Prostate gland (tissue), 2 donors: ENCODE measurements around the gene RER1. TPM values are rescaled to one million over a fixed set of nuclear protein-coding genes. Genes with fewer than 3 reads are reported as not detected.

Experiments
- DNase-seq: peaks from one replicate; pipeline ENCODE4 v3.0.0-alpha.2; 2019; ENCODE audit warnings: low spot score
- H3K27ac ChIP-seq, 2 donors: fragments of 200-600 bp; sonication (generic); 2 replicates each; pipeline ENCODE4 v1.5.1; 2017 to 2019
- H3K27me3 ChIP-seq: fragments of 200-600 bp; sonication (generic); replicated peaks from 2 replicates; pipeline ENCODE4 v1.5.1; 2019; ENCODE audit not compliant: insufficient read depth
- H3K36me3 ChIP-seq, 2 donors: fragments of 200-600 bp; sonication (generic); 1 replicate in 1 of 2; 2 replicates in 1 of 2; pipeline versions ENCODE4 v1.5.1 to v1.8.1; 2017 to 2019
- H3K4me1 ChIP-seq: fragments of 200-600 bp; sonication (generic); replicated peaks from 2 replicates; pipeline ENCODE4 v1.5.1; 2019
- H3K4me3 ChIP-seq, 2 donors: fragments of 200-600 bp; sonication (generic); 2 replicates each; pipeline ENCODE4 v1.5.1; 2017 to 2019
- H3K9me3 ChIP-seq: fragments of 200-600 bp; sonication (generic); 2 replicates; pipeline ENCODE4 v1.5.1; 2017
- CTCF ChIP-seq, 4 experiments: fragments of 200-600 bp in 2 of 4; fragments of 450-650 bp in 2 of 4; sonication (generic) in 2 of 4; IDR thresholded peaks; 1 replicate in 3 of 4; 2 replicates in 1 of 4; pipeline ENCODE4 v1.5.1; 2016 to 2019; ENCODE audit warnings: antibody characterized with exemption in 4 of 4, mild to moderate bottlenecking in 2 of 4, moderate library complexity in 2 of 4
- POLR2A ChIP-seq: fragments of 450-650 bp; IDR thresholded peaks from one replicate; pipeline ENCODE4 v1.6.1; 2016; ENCODE audit warnings: antibody characterized with exemption, mild to moderate bottlenecking
- POLR2AphosphoS5 ChIP-seq: sonication (generic); formaldehyde crosslinking; IDR thresholded peaks from one replicate; pipeline ENCODE4 v1.6.1; 2017; ENCODE audit warnings: antibody characterized with exemption
- WGBS: methylation state at CpG from one replicate; pipeline ENCODE4 v1.1.5; 2018; 5-methylcytosine and 5-hydroxymethylcytosine counted together
- intact Hi-C: fragments of 100-400 bp; cut with DNase I; formaldehyde crosslinking; loops from one replicate; pipeline ENCODE4 v1.14.2; 2022
- total RNA-seq, 2 donors: library from RNA; depleted of rRNA; stranded (reverse); fragments of >200 nt; gene quantifications; one replicate each; pipeline ENCODE4 v1.1.0, GENCODE V29; 2016

Gene RER1
- total RNA-seq, 2 donors from 2014 or later = 86.1 to 97.0 TPM

DNA sequence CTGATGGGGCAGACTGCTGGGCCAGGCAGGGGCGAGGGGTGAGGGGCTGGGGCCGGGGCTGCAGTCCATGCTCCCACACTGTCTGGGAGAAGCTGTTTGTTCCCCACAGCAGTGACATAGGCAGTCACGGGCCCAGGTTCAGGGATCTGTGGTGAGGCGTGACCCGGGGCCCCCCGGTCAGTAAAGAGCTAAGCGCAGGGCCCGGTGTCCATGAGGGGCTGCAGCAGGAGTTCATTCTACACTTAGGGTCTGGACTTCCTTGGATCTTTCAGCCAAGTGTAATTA is 16.3 kb downstream of the RER1 start:
- H3K36me3 ChIP-seq = peaks cover 2 to 27% of the 10 kb centered on the region in 2 donors
- 95% methylated on average over 8 of the region's 8 CpGs for WGBS
- H3K9me3 ChIP-seq = no peaks in the 10 kb centered on the region
- H3K4me3 ChIP-seq = no peak overlapping the region
- DNase-seq = no peak
- H3K4me1 ChIP-seq = peaks cover 16% of the 10 kb centered on the region
- no peak overlapping the region for H3K27ac ChIP-seq
- TF ChIP-seq POLR2A = no peak
- no peak for TF ChIP-seq CTCF (IDR thresholded peaks at IDR 0.05)
- no peak for TF ChIP-seq POLR2AphosphoS5
- intact Hi-C loops = no loop called here
- H3K27me3 ChIP-seq = no peaks in the 10 kb centered on the region

DNA sequence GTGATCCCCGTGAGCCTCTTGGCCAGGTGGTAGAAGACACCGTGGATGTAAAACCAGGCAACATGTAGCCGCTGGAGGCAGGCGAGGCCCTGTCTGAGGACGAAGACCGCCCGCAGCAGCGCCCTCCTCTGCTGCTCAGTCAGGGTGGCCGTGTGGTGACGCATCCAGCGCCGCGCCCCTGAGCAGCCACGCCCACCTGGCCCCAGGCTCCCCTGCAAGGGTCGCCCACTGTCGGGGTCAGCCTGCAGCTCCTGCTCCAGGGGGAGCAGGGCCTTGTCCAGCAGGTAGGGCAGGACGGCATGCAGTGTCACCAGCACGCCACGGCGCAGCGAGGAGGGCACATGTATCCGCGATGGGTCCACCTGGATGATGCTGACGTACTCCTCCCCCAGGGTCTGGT is 16.8 kb downstream of the RER1 start:
- Histone ChIP-seq H3K4me3 (no peak overlapping the region), H3K9me3 (no peaks in the 10 kb centered on the region), H3K27ac (no peak overlapping the region), H3K27me3 (no peaks in the 10 kb centered on the region), H3K4me1 (peaks cover 20% of the 10 kb centered on the region), H3K36me3 (peaks cover 2 to 27% of the 10 kb centered on the region in 2 donors)
- 83% methylated on average over 24 of the region's 24 CpGs for WGBS
- intact Hi-C loops = no loop called here
- TF ChIP-seq POLR2AphosphoS5 = no peak
- no peak for TF ChIP-seq CTCF (IDR thresholded peaks at IDR 0.05)
- no peak for TF ChIP-seq POLR2A
- DNase-seq = no peak

GRCh38 chr1:2408859-2409276 is 17.2 kb downstream of the RER1 start:
- TF ChIP-seq POLR2AphosphoS5 (no peak), CTCF (IDR thresholded peaks at IDR 0.05) (no peak), POLR2A (no peak)

DNA sequence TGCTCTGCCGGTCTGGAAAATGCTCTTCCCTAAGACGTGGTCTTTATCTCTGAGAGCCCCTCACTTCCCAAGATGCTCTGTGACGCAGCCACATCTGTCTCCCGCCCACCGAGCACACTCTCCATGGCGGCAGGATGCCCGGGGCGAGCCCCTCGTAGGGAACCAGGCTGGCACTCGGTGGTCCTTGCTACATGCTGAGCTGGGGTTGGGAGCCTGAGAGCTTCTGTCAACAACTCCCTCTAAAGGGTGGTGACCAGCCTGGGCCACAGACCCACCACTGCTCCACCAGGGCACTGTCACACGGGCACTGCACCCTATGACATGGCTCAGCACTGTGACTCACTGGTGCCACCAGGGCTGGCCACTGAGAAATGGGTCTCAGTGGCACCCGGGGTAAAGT is 18.1 kb downstream of the RER1 start:
- H3K4me1 ChIP-seq = peaks cover 32% of the 10 kb centered on the region
- no peaks in the 10 kb centered on the region for H3K9me3 ChIP-seq
- peak overlapping the region; percentile 45 to 96 for H3K27ac ChIP-seq
- H3K27me3 ChIP-seq = no peaks in the 10 kb centered on the region
- H3K4me3 ChIP-seq = no peak overlapping the region
- H3K36me3 ChIP-seq = peaks cover 2 to 16% of the 10 kb centered on the region in 2 donors
- TF ChIP-seq POLR2AphosphoS5 = no peak
- TF ChIP-seq POLR2A = no peak
- no peak for TF ChIP-seq CTCF (IDR thresholded peaks at IDR 0.05)
- intact Hi-C loops = loop anchor here (10.0 kb wide), 1 partner anchor 235 kb away; no protein-coding TSS in a partner anchor
- WGBS = 94% methylated on average over 12 of the region's 12 CpGs
- no peak for DNase-seq

More at GRCh38 chr1:2408859-2409276, 17.2 kb downstream of the RER1 start:
- Histone ChIP-seq H3K4me3 (no peak overlapping the region), H3K9me3 (no peaks in the 10 kb centered on the region), H3K27ac (no peak overlapping the region), H3K27me3 (no peaks in the 10 kb centered on the region), H3K4me1 (peaks cover 24% of the 10 kb centered on the region), H3K36me3 (peaks cover 2 to 24% of the 10 kb centered on the region in 2 donors)
- intact Hi-C loops = no loop called here
- DNase-seq = no peak
- WGBS = 83% methylated on average over 13 of the region's 13 CpGs

- 3% methylated on average over 24 of the region's 38 CpGs for WGBS
- peaks cover 43% of the 10 kb centered on the region for H3K4me1 ChIP-seq
- H3K36me3 ChIP-seq = peaks cover 0 to 15% of the 10 kb centered on the region in 2 donors
- no peak for DNase-seq
- H3K4me3 ChIP-seq = peak overlapping the region; percentile 93 to 95
- intact Hi-C loops = loop anchor here (1.0 to 10.0 kb wide), 2 partner anchors 135 to 233 kb away; no protein-coding TSS in a partner anchor
- no peaks in the 10 kb centered on the region for H3K9me3 ChIP-seq
- TF ChIP-seq POLR2A = no peak
- no peak for TF ChIP-seq POLR2AphosphoS5
- TF ChIP-seq CTCF (IDR thresholded peaks at IDR 0.05) = no peak
- no peaks in the 10 kb centered on the region for H3K27me3 ChIP-seq
- peak overlapping the region; percentile 88 to 96 for H3K27ac ChIP-seq
Measured at GRCh38 chr1:2411801-2412394, 20.3 kb downstream of the RER1 start.
